GM10248 (cell line): ENCODE results near the gene PXN.
"Not testable (repeated sequence)": the region's sequence is repeated elsewhere in the genome, so short reads cannot be mapped to it uniquely, and the experiment has no call there.

Source experiments
- CTCF ChIA-PET: fragments of 300-600 bp; sonication (Branson Sonifier 250); formaldehyde crosslinking; extraction: SDS; loops from one replicate; lab custom pipeline; 2021; ENCODE audit warnings: antibody characterized with exemption; lab: Yijun Ruan, JAX
- POLR2A ChIA-PET: fragments of 350-650 bp; sonication (Branson Sonifier 250); formaldehyde crosslinking; extraction: SDS; loops from one replicate; lab custom pipeline; 2020; ENCODE audit warnings: antibody characterized with exemption; lab: Yijun Ruan, JAX
- DNase-seq: peaks from one replicate; pipeline ENCODE4 v3.0.0; 2012; ENCODE audit errors: extremely low spot score
- TF ChIP-seq, protein P1 (sequence below): IDR thresholded peaks from 2 replicates; pipeline ENCODE4 v1.5.1; 2012; ENCODE audit warnings: mild to moderate bottlenecking, low read depth; ENCODE audit errors: extremely low read depth, missing control alignments, control extremely low read depth

Gene PXN

DNA sequence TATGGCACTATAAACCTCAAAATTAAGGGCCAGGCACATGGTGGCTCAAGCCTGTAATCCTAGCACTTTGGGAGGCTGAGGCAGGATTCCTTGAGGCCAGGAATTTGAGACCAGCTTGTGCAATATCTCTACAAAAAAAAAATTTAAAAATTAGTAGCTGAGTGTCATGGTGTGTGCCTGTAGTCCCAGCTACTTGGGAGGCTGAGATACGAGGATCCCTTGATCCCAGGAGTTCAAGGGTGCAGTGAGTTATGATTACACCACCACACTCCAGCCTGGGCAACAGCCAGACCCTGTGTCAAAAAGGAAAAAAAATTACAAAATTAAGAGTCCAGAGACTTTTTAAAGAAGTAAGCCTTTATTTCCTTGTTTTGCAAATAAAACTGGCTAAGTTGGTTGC, 69.2 kb downstream of the PXN start:
- TF ChIP-seq, protein P1, sequence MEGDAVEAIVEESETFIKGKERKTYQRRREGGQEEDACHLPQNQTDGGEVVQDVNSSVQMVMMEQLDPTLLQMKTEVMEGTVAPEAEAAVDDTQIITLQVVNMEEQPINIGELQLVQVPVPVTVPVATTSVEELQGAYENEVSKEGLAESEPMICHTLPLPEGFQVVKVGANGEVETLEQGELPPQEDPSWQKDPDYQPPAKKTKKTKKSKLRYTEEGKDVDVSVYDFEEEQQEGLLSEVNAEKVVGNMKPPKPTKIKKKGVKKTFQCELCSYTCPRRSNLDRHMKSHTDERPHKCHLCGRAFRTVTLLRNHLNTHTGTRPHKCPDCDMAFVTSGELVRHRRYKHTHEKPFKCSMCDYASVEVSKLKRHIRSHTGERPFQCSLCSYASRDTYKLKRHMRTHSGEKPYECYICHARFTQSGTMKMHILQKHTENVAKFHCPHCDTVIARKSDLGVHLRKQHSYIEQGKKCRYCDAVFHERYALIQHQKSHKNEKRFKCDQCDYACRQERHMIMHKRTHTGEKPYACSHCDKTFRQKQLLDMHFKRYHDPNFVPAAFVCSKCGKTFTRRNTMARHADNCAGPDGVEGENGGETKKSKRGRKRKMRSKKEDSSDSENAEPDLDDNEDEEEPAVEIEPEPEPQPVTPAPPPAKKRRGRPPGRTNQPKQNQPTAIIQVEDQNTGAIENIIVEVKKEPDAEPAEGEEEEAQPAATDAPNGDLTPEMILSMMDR, result no peak
- POLR2A ChIA-PET, result interaction anchor here (0.7 to 6.4 kb wide), 5 partner anchors 8 to 96 kb away, joined by 3 to 97 read pairs (median 7); partner anchors contain the start of genes RAB35, RNU4-1 and RNU4-2
- DNase-seq, result no peak
- CTCF ChIA-PET, result interaction anchor here (1.2 to 1.6 kb wide), 3 partner anchors 32 to 53 kb away, joined by 3 read pairs; no protein-coding TSS in a partner anchor

DNA sequence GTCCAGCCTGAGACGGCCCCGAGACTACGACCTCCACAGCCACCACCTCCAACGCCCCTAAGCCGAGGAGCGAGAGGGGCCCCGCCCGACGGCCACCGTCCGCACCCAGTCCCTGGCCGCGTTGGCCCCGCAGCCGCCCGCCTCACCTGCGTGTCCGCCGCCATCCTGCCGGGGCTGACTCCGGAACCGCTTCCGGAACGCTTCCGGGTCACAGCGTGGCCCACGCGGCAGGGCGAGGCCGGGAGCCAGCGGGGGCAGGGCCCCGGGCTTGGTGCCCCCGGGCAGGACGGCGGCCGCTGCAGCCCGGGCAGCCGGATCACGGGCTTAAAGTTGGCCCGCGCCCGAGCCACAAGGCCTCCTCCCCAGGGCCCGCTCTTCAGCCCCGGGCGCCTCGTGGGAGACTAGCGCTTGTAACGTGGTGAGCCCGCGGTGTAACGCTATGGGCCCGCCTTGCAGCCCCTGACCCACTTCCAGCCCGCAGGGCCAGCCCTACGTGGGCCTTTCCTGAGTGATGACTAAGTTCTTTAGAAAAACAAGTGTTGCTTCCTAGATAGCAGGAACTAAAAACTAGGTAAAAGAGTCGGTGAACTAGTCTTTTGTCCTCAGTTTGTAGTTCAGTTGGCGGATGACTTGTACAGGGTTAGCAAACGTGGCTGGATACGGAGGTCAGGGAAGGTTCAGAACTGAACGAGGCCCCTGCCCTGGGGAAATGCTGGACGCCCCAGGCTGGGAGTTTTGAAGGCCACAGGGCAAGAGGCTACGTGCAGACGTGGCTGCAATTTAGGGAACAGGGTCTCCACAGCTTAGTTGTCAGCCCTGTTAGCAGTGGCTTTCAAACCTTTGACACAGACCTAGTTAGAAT, 70.8 kb downstream of the PXN start, which contains the start of gene GCN1:
Gene GCN1 (minus strand): TSS at position 182 of the 862 bp plus-strand sequence. CDS start 18 bp downstream, at position 164.
- ChIA-PET POLR2A (no interaction called here), CTCF (interaction anchor here (1.2 to 1.6 kb wide), 2 partner anchors 33 to 47 kb away, joined by 3 read pairs; no protein-coding TSS in a partner anchor)
- DNase-seq, result peak; percentile 90
- TF ChIP-seq, protein P1, result no peak

- no peak for DNase-seq
- ChIA-PET POLR2A (no interaction called here), CTCF (interaction anchor here (1.4 kb wide), 1 partner anchor 34 kb away, joined by 4 read pairs; no protein-coding TSS in a partner anchor)
- TF ChIP-seq, protein P1, result no peak
Observed at GRCh38 chr12:120194226-120194533, 71.3 kb downstream of the PXN start.

DNA sequence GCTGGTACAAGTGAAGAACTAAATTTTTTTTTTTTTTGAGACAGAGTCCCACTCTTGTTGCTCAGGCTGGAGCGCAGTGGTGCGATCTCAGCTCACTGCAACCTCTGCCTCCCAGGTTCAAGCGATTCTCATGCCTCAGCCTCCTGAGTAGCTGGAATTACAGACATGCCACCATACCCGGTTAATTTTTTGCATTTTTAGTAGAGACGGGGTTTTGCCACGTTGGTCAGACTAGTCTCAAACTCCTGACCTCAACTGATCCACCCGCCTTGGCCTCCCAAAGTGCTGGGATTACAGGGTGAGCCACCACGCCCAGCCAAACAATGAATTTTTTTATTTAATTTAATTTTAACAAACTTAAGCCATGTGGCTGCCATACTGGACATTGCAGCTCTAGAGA, 72.2 kb downstream of the PXN start:
- POLR2A ChIA-PET, result interaction anchor here (0.7 kb wide), 1 partner anchor 11 kb away, joined by 3 read pairs; no protein-coding TSS in a partner anchor
- not testable (repeated sequence) for DNase-seq
- CTCF ChIA-PET, result interaction anchor here (1.4 kb wide), 1 partner anchor 35 kb away, joined by 4 read pairs; no protein-coding TSS in a partner anchor

DNA sequence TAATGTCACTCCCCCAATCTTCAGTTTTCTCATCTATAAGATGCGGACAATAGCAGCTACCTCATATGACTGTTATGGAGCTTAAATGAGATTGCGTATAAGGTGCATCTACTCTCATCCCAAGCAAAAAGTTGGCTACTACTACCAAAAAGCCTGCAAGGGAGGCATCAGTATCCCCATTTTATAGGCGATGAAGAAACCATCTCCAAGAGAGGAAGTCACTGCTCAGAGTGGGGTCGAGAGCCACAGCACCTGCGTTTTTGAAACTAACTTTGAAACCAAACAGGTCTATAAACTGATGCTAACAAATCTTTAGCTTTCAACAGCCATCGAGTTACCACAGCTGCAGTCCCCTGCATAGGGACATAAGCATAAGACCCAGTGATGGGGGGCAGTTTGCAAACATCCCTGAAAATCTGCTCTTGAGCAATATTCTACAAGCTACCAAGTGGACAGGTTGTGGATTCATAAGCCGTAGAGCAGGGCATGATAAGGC, 74.5 kb downstream of the PXN start:
- TF ChIP-seq, protein P1, result no peak
- DNase-seq, result no peak
- POLR2A ChIA-PET, result interaction anchor here (0.6 to 2.0 kb wide), 3 partner anchors 10 to 18 kb away, joined by 3 to 18 read pairs (median 4); partner anchors contain the start of gene RPLP0
- CTCF ChIA-PET, result interaction anchor here (2.3 kb wide), 1 partner anchor 10 kb away, joined by 15 read pairs; the partner anchor contains the start of gene RPLP0

DNA sequence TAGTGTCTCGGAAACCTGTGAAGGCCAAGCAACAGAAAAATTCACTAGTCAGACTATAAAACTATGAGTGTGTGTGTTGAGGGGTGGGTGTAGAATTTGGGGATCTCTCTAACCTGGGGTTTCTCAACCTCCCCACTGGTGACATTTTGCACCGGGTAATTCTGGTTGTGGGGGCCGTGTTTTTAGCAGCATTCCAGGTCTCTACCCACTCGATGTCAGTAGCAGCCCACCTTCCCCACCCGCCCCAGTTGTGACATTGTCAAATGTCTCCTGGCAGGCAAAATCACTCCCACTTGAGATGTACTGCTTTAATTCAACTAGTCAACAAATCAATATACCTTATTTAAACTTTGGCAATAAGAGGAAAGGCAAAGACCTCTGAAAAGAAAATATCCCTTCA, 75.1 kb downstream of the PXN start:
- TF ChIP-seq, protein P1, result no peak
- no peak for DNase-seq
- CTCF ChIA-PET, result interaction anchor here (2.3 kb wide), 1 partner anchor 10 kb away, joined by 15 read pairs; the partner anchor contains the start of gene RPLP0
- POLR2A ChIA-PET, result interaction anchor here (2.0 kb wide), 1 partner anchor 11 kb away, joined by 18 read pairs; the partner anchor contains the start of gene RPLP0
